NB4 (cell line): ENCODE results near the gene TMEM165.

ENCODE experiments used
- POLR2A ChIP-seq: IDR thresholded peaks from 2 replicates; pipeline ENCODE4 v1.6.1; 2011; ENCODE audit warnings: mild to moderate bottlenecking; ENCODE audit not compliant: insufficient read length; ENCODE audit errors: extremely low read depth
- TF ChIP-seq, protein P1 (sequence below): IDR thresholded peaks from one replicate; pipeline ENCODE4 v1.5.1; 2012; ENCODE audit warnings: low read depth, low read length
- TF ChIP-seq, protein P2 (sequence below): IDR thresholded peaks from 2 replicates; pipeline ENCODE4 v1.6.1; 2011; ENCODE audit warnings: low read depth, low read length

DNA sequence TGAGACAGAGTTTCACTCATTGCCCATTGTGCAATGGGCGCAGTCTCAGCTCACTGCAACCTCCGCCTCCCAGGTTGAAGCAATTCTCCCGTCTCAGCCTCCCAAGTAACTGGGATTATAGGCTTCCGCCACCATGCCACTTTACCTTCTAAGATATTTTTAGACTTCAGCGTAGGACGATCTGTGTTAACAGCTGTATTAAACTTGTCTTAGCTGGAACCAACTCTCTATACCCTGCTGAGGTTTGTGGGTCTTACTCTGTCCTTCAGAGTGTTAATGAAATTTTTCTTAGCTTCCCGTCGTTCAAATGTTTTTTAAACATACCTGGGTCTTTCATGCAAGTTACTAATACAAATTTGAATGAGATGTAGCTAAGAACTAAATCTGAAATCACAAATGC is 14.7 kb downstream of the TMEM165 start:
- TF ChIP-seq, protein P1, sequence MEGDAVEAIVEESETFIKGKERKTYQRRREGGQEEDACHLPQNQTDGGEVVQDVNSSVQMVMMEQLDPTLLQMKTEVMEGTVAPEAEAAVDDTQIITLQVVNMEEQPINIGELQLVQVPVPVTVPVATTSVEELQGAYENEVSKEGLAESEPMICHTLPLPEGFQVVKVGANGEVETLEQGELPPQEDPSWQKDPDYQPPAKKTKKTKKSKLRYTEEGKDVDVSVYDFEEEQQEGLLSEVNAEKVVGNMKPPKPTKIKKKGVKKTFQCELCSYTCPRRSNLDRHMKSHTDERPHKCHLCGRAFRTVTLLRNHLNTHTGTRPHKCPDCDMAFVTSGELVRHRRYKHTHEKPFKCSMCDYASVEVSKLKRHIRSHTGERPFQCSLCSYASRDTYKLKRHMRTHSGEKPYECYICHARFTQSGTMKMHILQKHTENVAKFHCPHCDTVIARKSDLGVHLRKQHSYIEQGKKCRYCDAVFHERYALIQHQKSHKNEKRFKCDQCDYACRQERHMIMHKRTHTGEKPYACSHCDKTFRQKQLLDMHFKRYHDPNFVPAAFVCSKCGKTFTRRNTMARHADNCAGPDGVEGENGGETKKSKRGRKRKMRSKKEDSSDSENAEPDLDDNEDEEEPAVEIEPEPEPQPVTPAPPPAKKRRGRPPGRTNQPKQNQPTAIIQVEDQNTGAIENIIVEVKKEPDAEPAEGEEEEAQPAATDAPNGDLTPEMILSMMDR, result no peak
- no peak for TF ChIP-seq POLR2A
- TF ChIP-seq, protein P2, sequence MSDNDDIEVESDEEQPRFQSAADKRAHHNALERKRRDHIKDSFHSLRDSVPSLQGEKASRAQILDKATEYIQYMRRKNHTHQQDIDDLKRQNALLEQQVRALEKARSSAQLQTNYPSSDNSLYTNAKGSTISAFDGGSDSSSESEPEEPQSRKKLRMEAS, result no peak
